ENCODE data around the gene HS2ST1.
"Not testable (repeated sequence)": the region's sequence is repeated elsewhere in the genome, so short reads cannot be mapped to it uniquely, and the experiment has no call there.

The HS2ST1 gene

GRCh38 chr1:87028576-87028975 is 114.1 kb downstream of the HS2ST1 start:
- DNase-seq = no peak

- no peak for DNase-seq
These were observed 116.6 kb downstream of the HS2ST1 start for GRCh38 chr1:87030740-87031690.

- DNase-seq = no peak
These were observed 119.9 kb downstream of the HS2ST1 start for GRCh38 chr1:87034351-87034750.

- no peak for DNase-seq
These were observed 124.7 kb downstream of the HS2ST1 start for GRCh38 chr1:87039096-87039495.

GRCh38 chr1:87042111-87042811 is 127.8 kb downstream of the HS2ST1 start:
- DNase-seq = no peak

- DNase-seq = no peak
These were observed 130.0 kb downstream of the HS2ST1 start for GRCh38 chr1:87044424-87044823.

- no peak for DNase-seq
These were observed 130.4 kb downstream of the HS2ST1 start for GRCh38 chr1:87044840-87045239.

GRCh38 chr1:87045761-87046304 is 131.4 kb downstream of the HS2ST1 start:
- peak; percentile 6 for DNase-seq

- no peak for DNase-seq
These were observed 132.5 kb downstream of the HS2ST1 start for GRCh38 chr1:87046951-87047350.

- DNase-seq = no peak
These were observed 133.8 kb downstream of the HS2ST1 start for GRCh38 chr1:87048237-87048636.

- DNase-seq = no peak
These were observed 137.5 kb downstream of the HS2ST1 start for GRCh38 chr1:87051965-87052364.

GRCh38 chr1:87052400-87052799 is 138.0 kb downstream of the HS2ST1 start:
- DNase-seq = no peak

- DNase-seq = no peak
These were observed 138.5 kb downstream of the HS2ST1 start for GRCh38 chr1:87052961-87053360.

- DNase-seq = no peak
These were observed 139.0 kb downstream of the HS2ST1 start for GRCh38 chr1:87053446-87053845.

- no peak for DNase-seq
These were observed 142.5 kb downstream of the HS2ST1 start for GRCh38 chr1:87056974-87057373.

- peak; percentile 24 for DNase-seq
These were observed 143.9 kb downstream of the HS2ST1 start for GRCh38 chr1:87058343-87058649.

GRCh38 chr1:87061742-87062156 is 147.3 kb downstream of the HS2ST1 start:
- DNase-seq = peak; percentile 62

GRCh38 chr1:87062687-87063086 is 148.3 kb downstream of the HS2ST1 start:
- no peak for DNase-seq

- no peak for DNase-seq
These were observed 149.9 kb downstream of the HS2ST1 start for GRCh38 chr1:87064309-87064708.

GRCh38 chr1:87064986-87065385 is 150.6 kb downstream of the HS2ST1 start:
- no peak for DNase-seq

GRCh38 chr1:87066708-87067107 is 152.3 kb downstream of the HS2ST1 start:
- DNase-seq = not testable (repeated sequence)

- no peak for DNase-seq
These were observed 158.0 kb downstream of the HS2ST1 start for GRCh38 chr1:87072411-87072810.

- DNase-seq = no peak
These were observed 158.5 kb downstream of the HS2ST1 start for GRCh38 chr1:87072904-87073303.
